Stimulated activated CD4-positive, alpha-beta T cell treated with anti-CD3 and anti-CD28 coated beads, Interleukin-2, amount 100 ng/mL, for 4 hours (primary cell): ENCODE results near the gene BCL11A.
A peak's percentile ranks its signal among the peaks of the same experiment; 100 is the strongest.

Experiments
- DNase-seq: peaks from one replicate; pipeline ENCODE4 v3.0.0-alpha.2; 2020; ENCODE audit warnings: low read depth

BCL11A gene

GRCh38 chr2:60558536-60558935 lies 5.1 kb upstream of the BCL11A start:
- DNase-seq, result no peak

DNA sequence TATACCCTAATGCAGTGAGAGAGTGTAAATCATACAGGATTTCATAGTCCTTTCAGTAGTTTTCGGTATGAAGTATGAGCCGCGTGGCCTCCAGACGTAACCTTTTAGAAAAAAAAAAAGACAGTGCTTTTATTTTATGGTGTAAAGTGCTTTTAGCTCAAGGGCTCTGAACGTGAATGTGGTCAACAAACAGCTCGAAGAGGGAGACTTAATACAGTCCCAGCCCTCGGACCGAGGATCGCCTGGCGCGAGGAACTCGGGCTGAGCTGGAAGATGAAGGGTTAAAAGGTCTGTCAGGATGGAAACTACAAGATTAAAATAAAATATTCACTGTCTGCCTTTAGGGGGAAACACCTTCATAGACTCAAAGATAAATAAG lies 4.0 kb upstream of the BCL11A start:
- no peak for DNase-seq

DNA sequence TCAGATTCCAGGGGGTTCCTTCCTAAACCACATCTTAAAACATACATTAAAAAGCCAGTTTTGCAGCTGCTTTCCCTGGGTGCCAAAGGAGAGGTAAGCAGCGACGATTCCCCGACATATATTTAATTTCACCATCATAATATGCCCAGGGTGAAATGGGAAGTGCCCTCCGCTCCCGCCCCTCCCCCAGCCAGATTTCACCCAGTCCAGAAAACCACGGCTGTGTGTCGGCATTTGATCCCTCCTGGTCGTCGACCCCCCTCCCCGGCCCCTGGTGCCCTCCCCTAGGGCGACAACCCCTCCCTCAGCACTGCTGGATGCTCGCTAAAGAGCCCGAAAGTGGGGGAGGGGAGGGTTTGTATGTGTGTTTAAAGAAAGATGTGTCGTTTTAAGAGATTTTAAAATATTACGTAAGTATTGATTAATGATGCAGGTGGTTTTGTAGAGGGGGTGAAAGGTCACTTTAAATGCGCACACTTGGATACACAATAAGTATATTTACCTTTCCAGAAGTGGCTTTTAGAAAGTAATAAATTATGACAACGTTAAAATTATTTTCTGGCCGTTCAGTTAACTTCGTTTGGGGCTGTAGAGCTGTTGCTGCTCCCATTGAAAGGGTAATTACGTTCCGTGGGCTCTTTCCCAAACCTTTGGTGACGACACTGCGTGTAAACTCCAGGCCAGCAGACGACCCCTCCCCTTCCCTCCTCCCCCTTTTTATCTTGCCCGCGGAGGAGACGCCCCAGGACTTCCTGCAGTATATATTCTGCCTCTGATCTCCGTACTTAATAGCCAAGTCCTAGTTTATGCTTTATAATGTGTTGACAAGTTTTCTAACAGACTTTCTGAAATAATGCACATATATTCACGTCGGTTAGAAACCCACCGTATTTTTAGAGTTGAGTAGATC lies 3.4 kb upstream of the BCL11A start:
- no peak for DNase-seq

GRCh38 chr2:60556175-60556574 lies 2.7 kb upstream of the BCL11A start:
- no peak for DNase-seq

- DNase-seq, result no peak
Observed at GRCh38 chr2:60555783-60556139, 2.3 kb upstream of the BCL11A start.

- peak; percentile 50 for DNase-seq
Observed at GRCh38 chr2:60555066-60555782, 1.8 kb upstream of the BCL11A start.

DNA sequence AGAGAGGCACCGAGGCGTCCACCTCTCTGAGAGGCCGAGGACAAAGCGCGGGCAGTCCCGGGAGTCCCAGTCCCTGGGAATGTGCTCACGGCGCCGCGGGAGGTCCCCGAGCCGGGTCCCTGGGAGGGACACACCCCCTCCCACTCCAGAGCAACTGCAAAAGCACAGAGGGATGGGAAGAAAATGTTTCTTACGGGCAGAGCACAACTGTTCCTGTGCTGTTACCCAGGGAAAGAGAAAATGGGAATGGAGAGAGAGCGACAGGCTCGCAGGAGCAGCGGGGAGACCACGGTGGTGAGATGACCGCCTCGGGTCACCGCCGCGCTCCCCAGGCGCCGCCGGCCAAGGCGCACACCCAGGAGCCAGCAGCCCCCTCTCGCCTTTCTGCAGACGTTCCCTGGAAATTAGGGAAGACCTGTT lies 1.2 kb upstream of the BCL11A start:
- no peak for DNase-seq

DNA sequence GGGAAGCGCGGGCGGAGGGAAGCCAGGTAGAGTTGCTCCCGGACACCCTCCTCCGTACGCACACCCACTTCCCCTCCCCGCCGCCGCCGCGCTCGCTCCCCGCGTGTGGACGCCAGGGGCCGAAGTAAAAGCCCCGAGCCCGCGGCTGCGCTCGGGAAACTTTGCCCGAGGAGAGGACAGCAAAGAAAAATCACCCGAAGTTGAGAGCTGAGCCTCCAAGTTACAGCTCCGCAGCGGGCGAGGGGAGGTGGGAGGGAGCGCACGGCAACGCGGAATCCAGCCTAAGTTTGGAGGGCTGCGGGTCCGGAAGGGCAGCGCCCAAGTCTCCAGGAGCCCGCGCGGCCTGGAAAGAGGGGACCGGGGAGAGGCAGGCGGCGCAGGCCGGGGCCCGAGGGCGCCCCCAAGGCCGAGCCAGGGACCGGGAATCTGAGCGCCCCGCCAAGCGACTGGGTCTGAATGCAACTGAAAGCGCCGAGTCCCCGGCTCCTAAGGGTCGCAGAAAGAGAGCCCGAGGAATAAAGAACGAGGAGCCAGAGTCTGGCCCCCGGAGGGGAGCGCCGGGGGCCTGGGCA lies 706 bp upstream of the BCL11A start:
- no peak for DNase-seq

DNA sequence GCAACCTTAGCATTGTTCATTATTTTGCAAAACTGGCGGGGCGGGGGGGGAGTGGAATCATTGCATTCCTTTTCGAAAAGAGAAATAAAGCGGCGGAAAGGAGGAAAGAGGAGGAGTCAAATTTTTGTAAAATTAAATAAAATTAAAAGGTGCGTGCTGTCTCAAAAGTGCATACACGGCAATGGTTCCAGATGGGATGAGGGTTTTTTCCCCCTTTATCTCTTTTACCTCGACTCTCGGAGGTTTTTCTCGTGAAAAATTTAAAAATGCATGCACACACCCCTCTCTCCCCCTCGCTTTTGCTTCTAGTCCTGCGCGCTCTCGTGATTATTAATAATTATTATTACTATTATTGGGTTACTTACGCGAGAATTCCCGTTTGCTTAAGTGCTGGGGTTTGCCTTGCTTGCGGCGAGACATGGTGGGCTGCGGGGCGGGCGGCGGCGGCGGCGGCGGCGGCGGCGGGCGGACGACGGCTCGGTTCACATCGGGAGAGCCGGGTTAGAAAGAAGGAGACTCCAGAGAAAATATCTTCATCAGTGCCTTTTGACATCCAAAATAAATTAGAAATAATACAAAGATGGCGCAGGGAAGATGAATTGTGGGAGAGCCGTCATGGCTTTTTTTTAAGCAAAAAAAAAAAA lies 481 bp downstream of the BCL11A start:
- DNase-seq, result no peak

DNA sequence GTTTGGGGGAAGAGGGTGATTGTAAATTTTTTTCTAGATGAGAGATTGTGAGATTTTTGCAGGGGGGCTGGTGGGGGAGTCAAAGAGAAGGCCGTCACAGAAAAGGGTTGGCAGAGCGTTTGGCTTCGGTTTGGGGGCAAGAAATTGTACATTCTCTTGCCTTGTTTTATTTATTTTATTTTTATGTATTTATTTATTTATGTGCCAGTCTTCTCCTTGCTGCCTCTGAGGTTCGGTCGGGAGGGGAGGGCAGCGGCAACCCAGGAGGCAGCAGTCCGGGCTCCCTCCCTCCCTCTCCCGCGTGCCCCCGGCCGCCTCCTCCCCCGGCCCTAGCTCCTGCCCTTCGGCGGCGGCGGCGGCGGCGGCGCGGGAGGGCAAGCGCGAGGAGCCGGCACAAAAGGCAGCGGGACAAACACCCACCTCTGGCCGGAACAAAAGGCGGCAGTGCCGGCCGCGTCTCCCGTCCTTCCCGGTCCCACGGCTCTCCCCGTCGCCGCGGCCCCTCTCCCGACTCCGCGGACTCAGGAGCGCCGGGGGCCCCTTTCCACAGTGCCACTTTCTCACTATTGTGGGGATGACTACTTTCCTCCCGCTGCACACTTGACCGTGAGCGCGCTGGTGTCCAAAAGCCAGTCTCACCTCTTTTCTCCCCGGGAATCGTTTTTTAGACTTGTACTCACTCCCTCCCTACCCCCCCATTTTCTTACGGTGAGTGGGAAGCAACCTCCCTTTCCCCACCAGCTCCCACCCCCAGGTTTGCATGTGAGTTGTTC lies 1.2 kb downstream of the BCL11A start:
- DNase-seq, result no peak

GRCh38 chr2:60551240-60552077 lies 2.0 kb downstream of the BCL11A start:
- no peak for DNase-seq

- no peak for DNase-seq
Observed at GRCh38 chr2:60550984-60551239, 2.5 kb downstream of the BCL11A start.

DNA sequence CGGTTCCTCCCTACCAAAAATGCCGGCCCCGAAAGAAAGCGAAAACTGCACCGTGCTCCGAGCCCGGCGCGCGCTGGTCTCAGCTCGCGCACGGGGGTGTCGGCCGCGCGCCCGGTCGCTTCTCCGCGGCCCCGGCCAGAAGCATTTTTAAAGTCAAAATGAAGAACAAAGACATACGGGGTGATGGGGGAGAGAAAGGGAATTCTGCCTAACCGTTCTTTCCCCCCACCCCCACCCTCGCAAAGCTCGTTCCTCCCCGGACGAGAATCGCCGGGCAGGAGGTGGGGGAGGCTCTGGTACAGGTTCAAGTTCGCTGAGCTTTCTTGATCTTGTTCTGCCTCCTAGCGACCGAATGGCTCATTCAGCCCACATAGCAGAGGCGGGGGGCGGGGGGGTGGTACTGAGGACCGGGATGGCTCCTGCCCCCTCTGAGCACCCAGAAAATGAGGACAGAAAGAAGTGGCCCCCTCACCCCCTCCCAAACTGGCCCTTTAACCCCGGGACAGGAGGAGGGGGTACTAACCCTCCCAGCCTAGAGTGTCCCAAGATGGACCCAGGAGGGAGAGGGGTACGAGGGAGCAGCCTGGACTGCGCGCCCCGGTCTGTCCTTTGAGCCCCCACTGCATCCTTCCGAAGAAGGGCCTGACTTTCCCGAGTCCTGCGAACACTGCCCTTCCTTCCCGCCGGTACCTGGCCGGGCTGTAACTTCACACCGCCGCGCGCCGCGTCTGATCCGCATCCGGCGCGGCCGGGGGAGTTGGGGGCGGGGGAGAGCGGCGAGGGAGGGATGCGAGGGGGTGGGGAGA lies 3.1 kb downstream of the BCL11A start:
- DNase-seq, result peak; percentile 42

DNA sequence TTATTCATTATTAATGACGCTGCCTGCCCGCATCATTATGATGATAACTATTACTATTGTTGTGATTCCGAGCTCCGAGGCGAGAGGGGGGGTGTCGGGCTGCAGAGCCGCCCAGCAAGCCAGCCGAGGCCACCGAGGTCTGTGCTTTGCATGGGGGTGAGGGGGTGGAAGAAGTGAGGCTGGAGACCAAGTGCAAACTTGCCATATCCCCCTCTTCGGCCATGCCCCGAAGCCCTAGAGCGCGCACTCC lies 3.6 kb downstream of the BCL11A start:
- DNase-seq, result no peak

DNA sequence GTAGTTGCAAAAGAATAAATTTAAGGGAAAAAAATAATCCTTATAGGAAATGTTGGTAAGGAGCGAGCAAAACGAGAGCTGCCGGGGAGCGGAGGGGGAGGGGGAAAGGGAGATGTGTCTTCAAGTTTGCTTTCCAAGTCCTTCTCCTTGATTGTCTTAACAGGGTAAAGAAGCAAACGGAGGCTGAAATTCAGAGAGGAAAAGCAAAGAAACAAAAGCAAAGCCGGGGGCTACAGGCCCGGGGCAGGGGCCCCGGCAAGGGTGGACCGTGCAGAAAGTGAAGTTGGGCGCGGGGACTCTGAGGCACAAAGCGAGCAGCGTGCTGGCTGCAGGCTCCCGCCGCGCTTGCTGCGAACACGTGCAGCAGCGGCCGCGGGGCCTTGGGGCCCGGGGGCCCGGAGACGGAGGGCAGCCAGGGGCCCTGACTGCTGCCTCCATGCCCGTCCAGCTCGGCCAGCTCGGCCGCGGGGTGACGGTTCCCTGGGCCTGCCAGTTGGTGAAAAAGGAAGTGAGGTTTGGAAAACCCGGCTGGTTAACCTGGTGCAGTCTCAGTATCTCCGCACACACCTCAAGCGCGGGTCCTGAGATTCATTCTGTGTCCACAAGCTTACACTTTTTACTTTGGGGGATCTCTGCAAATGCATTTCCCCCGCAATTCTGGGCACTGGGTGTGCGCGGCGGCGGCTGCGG lies 4.1 kb downstream of the BCL11A start:
- no peak for DNase-seq

DNA sequence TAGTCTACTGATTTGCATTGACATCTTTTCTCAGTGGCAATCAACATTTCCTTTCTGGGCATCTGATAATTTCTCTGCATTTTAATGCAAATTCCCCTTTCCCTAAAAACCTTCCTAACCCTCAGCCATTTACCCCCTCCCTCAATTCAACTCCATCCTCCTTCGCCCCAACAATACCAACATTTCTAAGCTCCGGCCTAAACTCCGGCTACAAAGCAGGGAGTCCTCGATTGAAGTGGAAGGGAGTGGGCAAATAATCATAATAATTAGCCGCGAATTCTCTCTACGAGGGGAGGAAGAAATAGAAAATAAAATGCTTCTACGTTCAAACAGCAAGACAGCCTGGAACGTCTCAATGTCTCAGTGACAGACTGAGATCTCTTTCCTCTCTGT lies 4.6 kb downstream of the BCL11A start:
- no peak for DNase-seq

GRCh38 chr2:60548311-60548710 lies 5.1 kb downstream of the BCL11A start:
- DNase-seq, result no peak

GRCh38 chr2:60547841-60548240 lies 5.6 kb downstream of the BCL11A start:
- DNase-seq, result no peak

GRCh38 chr2:60546756-60547420 lies 6.6 kb downstream of the BCL11A start:
- no peak for DNase-seq
